Right atrium auricular region (tissue), 2 donors: Measurements from ENCODE around the gene POLR3B. TPM values are rescaled to one million over a fixed set of nuclear protein-coding genes. Genes with fewer than 3 reads are reported as not detected.

Experiments used
- DNase-seq: peaks from one replicate; pipeline ENCODE4 v3.0.0-alpha.2; 2019; ENCODE audit warnings: low spot score
- H3K27ac ChIP-seq, 2 donors: fragments of 200-600 bp; sonication (generic); 1 replicate in 1 of 2; 2 replicates in 1 of 2; pipeline ENCODE4 v1.5.1; 2016 to 2019
- H3K27me3 ChIP-seq, 2 donors: fragments of 200-600 bp; sonication (generic); one replicate each; pipeline versions ENCODE4 v1.5.1 to v1.6.0; 2017 to 2019
- H3K36me3 ChIP-seq: fragments of 200-600 bp; sonication (generic); one replicate; pipeline ENCODE4 v1.5.1; 2016
- H3K4me1 ChIP-seq, 2 donors: fragments of 200-600 bp; sonication (generic); one replicate each; pipeline versions ENCODE4 v1.5.1 to v1.6.0; 2017 to 2019
- H3K4me3 ChIP-seq, 2 donors: fragments of 200-600 bp; sonication (generic); 1 replicate in 1 of 2; 2 replicates in 1 of 2; pipeline ENCODE4 v1.5.1; 2017 to 2019; ENCODE audit warnings: mild to moderate bottlenecking in 1 of 2, moderate library complexity in 1 of 2
- H3K9me3 ChIP-seq, 2 donors: fragments of 200-600 bp; sonication (generic); one replicate each; pipeline ENCODE4 v1.5.1; 2019
- CTCF ChIP-seq, 2 donors: fragments of 200-600 bp; sonication (generic); IDR thresholded peaks; one replicate each; pipeline ENCODE4 v1.5.1; 2019; ENCODE audit warnings: antibody characterized with exemption in 2 of 2
- total RNA-seq, 2 donors: library from RNA; depleted of rRNA; stranded (reverse); fragments of >200 nt; gene quantifications; one replicate each; pipeline ENCODE4 v1.1.0, GENCODE V29; 2016

Gene POLR3B
- total RNA-seq, 2 donors from 2014 or later, result 6.0 to 10.7 TPM

GRCh38 chr12:106511365-106511764, 153.8 kb downstream of the POLR3B start:
- Histone ChIP-seq H3K27me3 (no peaks in the 10 kb centered on the region), H3K4me1 (no peaks in the 10 kb centered on the region), H3K9me3 (no peaks in the 10 kb centered on the region), H3K36me3 (no peaks in the 10 kb centered on the region), H3K4me3 (no peak overlapping the region), H3K27ac (no peak overlapping the region)
- TF ChIP-seq CTCF (IDR thresholded peaks at IDR 0.05), result no peak
- DNase-seq, result no peak

- Histone ChIP-seq H3K9me3 (no peaks in the 10 kb centered on the region), H3K36me3 (no peaks in the 10 kb centered on the region), H3K4me1 (no peaks in the 10 kb centered on the region), H3K4me3 (no peak overlapping the region), H3K27ac (no peak overlapping the region), H3K27me3 (no peaks in the 10 kb centered on the region)
- no peak for DNase-seq
- TF ChIP-seq CTCF (IDR thresholded peaks at IDR 0.05), result no peak
Measured at GRCh38 chr12:106517314-106517713, 159.8 kb downstream of the POLR3B start.

GRCh38 chr12:106519607-106520021, 162.1 kb downstream of the POLR3B start:
- H3K4me1 ChIP-seq, result no peaks in the 10 kb centered on the region
- H3K9me3 ChIP-seq, result no peaks in the 10 kb centered on the region
- no peaks in the 10 kb centered on the region for H3K27me3 ChIP-seq
- no peak overlapping the region for H3K27ac ChIP-seq
- no peak for DNase-seq
- no peak overlapping the region for H3K4me3 ChIP-seq
- no peak for TF ChIP-seq CTCF (IDR thresholded peaks at IDR 0.05)
- H3K36me3 ChIP-seq, result no peaks in the 10 kb centered on the region

GRCh38 chr12:106521901-106522300, 164.4 kb downstream of the POLR3B start:
- TF ChIP-seq CTCF (IDR thresholded peaks at IDR 0.05), result no peak
- H3K4me1 ChIP-seq, result no peaks in the 10 kb centered on the region
- no peak overlapping the region for H3K4me3 ChIP-seq
- no peaks in the 10 kb centered on the region for H3K27me3 ChIP-seq
- H3K9me3 ChIP-seq, result no peaks in the 10 kb centered on the region
- H3K36me3 ChIP-seq, result no peaks in the 10 kb centered on the region
- no peak overlapping the region for H3K27ac ChIP-seq
- DNase-seq, result no peak

GRCh38 chr12:106522708-106523107, 165.2 kb downstream of the POLR3B start:
- Histone ChIP-seq H3K36me3 (no peaks in the 10 kb centered on the region), H3K4me3 (no peak overlapping the region), H3K4me1 (no peaks in the 10 kb centered on the region), H3K27me3 (no peaks in the 10 kb centered on the region), H3K9me3 (no peaks in the 10 kb centered on the region), H3K27ac (no peak overlapping the region)
- TF ChIP-seq CTCF (IDR thresholded peaks at IDR 0.05), result no peak
- no peak for DNase-seq

GRCh38 chr12:106527356-106527755, 169.8 kb downstream of the POLR3B start:
- no peak for TF ChIP-seq CTCF (IDR thresholded peaks at IDR 0.05)
- H3K36me3 ChIP-seq, result no peaks in the 10 kb centered on the region
- no peak for DNase-seq
- no peaks in the 10 kb centered on the region for H3K27me3 ChIP-seq
- no peaks in the 10 kb centered on the region for H3K4me1 ChIP-seq
- H3K9me3 ChIP-seq, result peaks cover 0 to 6% of the 10 kb centered on the region in 2 donors
- no peak overlapping the region for H3K27ac ChIP-seq
- H3K4me3 ChIP-seq, result no peak overlapping the region
